HL-60 (cell line): Measurements from ENCODE around the gene ELAVL3.

Source experiments
- DNase-seq, 2 experiments: peaks; one replicate each; pipeline ENCODE4 v3.0.0-alpha.2; 2010 to 2020; ENCODE audit warnings: low read depth in 1 of 2, low spot score in 1 of 2
- H3K27ac ChIP-seq: fragments of 250-450 bp; sonication (Bioruptor Pico); replicated peaks from 2 replicates; pipeline ENCODE4 v1.5.1; 2020; ENCODE audit warnings: mild to moderate bottlenecking, moderate library complexity
- H3K27me3 ChIP-seq: fragments of 250-450 bp; sonication (Bioruptor Pico); 2 replicates; pipeline ENCODE4 v1.5.1; 2021; ENCODE audit warnings: mild to moderate bottlenecking, moderate library complexity; ENCODE audit not compliant: insufficient read depth, poor library complexity, severe bottlenecking
- H3K4me3 ChIP-seq: replicated peaks from 2 replicates; pipeline ENCODE4 v1.5.1; 2011; ENCODE audit warnings: mild to moderate bottlenecking, control low read depth, low read length; ENCODE audit not compliant: insufficient read depth
- CTCF ChIP-seq: IDR thresholded peaks from one replicate; pipeline ENCODE4 v1.5.1; 2011; ENCODE audit warnings: low read length, control low read depth, inconsistent platforms; ENCODE audit not compliant: insufficient read depth
- GABPA ChIP-seq: IDR thresholded peaks from 2 replicates; pipeline ENCODE4 v1.6.1; 2012; ENCODE audit warnings: low read depth
- POLR2AphosphoS5 ChIP-seq: IDR thresholded peaks from 2 replicates; pipeline ENCODE4 v1.6.1; 2012; ENCODE audit warnings: low read depth
- REST ChIP-seq: IDR thresholded peaks from 2 replicates; pipeline ENCODE4 v1.6.1; 2012; ENCODE audit warnings: low read depth; ENCODE audit not compliant: insufficient replicate concordance
- SPI1 ChIP-seq: IDR thresholded peaks from 2 replicates; pipeline ENCODE4 v1.6.1; 2012; ENCODE audit warnings: low read depth, mild to moderate bottlenecking, borderline replicate concordance

ELAVL3 gene

GRCh38 chr19:11423791-11424181, 57.1 kb downstream of the ELAVL3 start:
- no peak for DNase-seq
- H3K27me3 ChIP-seq = peaks cover 48% of the 10 kb centered on the region
- no peak overlapping the region for H3K27ac ChIP-seq
- no peak overlapping the region for H3K4me3 ChIP-seq
- TF ChIP-seq REST = no peak
- no peak for TF ChIP-seq SPI1
- no peak for TF ChIP-seq CTCF

- Histone ChIP-seq H3K4me3 (no peak overlapping the region), H3K27ac (no peak overlapping the region), H3K27me3 (peaks cover 53% of the 10 kb centered on the region)
- TF ChIP-seq SPI1 (no peak), CTCF (no peak), REST (no peak)
- DNase-seq = no peak
Observed at GRCh38 chr19:11423164-11423790, 57.6 kb downstream of the ELAVL3 start.

GRCh38 chr19:11422163-11423065, 58.4 kb downstream of the ELAVL3 start:
- peak; percentile 29 to 69 for DNase-seq
- Histone ChIP-seq H3K4me3 (no peak overlapping the region; the same call in 1 of the 2 replicates), H3K27me3 (peaks cover 58% of the 10 kb centered on the region), H3K27ac (no peak overlapping the region)
- TF ChIP-seq CTCF (no peak), REST (no peak), POLR2AphosphoS5 (no peak), GABPA (no peak), SPI1 (no peak)
